GM18505 (cell line): ENCODE data around the gene CPNE4.

Experiments
- ATAC-seq: cut with Tn5 transposase; IDR thresholded peaks from one replicate; pipeline ENCODE4 v1.9.1; 2021; ENCODE audit not compliant: unreplicated experiment
- POLR2A ChIP-seq: IDR thresholded peaks from 4 replicates; pipeline ENCODE4 v1.6.1; 2011; ENCODE audit warnings: borderline replicate concordance; ENCODE audit not compliant: insufficient read depth, insufficient read length; ENCODE audit errors: extremely low read depth

Gene CPNE4

DNA sequence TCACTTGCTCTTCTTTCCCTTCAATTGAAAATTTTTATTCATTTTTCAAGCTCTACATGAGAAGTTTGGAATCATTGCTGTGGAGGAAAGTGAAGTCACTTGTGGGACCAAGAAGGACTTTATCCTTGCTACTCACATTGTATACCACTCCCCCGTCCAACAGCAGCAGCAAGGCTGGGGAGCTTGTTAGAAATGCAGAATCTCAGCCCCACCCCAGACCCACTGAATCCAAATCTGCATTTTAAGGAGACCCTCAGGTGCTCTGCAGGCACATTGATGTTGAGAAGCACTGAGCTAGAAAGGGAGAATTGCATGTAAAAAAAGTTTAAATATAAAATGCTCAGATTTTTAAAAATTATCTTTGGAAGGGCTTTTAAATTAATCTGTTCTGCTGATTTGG lies 329.7 kb downstream of the CPNE4 start:
- TF ChIP-seq POLR2A: no peak
- no peak for ATAC-seq

GRCh38 chr3:131704098-131704497 lies 330.7 kb downstream of the CPNE4 start:
- TF ChIP-seq POLR2A: no peak
- no peak for ATAC-seq

DNA sequence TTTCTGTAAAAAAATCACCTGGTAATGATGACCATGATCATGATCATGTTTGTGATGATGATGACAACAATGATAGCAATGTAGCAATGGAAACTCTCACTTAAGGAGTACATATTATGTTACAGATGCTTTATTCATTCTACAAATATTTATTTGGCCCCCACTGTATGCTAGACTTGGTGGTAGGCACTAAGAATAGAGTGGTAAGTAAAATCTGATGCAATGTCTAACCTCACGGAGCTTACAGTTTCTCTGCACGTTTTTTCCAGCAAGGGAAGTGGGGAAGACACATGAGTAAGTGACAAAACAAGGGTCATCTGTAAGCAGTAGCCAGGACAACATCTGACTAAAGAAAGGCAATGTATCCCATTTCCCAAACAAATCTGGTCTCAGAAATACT lies 332.7 kb downstream of the CPNE4 start:
- no peak for TF ChIP-seq POLR2A
- ATAC-seq: no peak

DNA sequence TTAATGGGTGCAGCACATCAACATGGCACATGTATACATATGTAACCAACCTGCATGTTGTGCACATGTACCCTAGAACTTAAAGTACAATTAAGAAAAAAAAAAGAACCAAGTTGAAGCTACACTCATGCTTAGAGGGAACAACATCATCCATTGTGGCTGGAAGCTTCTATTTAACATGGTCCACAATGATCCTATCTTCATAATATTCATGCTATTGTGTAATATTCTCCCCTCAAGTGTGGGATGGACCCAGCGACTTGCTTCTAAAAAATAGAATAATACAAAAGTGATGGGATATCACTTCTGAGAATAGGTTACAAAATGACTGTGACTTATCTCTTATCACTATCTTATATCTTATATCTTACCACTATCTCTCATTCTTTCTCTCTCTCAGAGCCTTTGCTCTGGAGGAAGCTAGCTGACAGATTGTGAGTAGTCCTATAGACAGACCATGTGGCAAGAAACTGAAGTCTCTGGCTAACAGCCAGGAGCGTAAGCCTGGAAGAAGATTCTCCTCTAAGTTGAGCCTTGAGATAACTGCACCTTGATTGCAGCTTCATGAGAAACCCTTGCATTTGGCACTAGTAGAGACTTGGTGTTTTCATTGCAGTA lies 333.6 kb downstream of the CPNE4 start:
- no peak for TF ChIP-seq POLR2A
- no peak for ATAC-seq

- no peak for TF ChIP-seq POLR2A
- ATAC-seq: no peak
These were observed 335.8 kb downstream of the CPNE4 start for GRCh38 chr3:131699001-131699400.

DNA sequence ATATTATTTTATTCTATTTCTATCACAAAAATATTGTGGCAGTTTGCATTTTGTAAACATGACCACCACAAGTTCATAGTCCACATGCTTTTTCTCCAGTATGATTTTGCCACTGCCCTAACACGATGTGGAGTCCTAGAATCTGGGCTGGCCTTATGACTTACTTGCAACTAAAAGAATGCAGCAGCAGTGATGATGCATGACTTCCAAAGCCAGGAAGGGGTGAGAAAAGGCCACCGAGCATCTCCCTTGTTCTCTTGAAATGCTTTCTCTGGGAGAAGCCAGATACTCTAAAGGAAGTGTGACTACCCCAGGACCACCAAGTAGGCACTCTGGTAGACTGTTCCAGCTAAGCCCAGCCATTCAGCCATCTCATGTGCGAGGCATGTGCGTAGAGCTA lies 340.4 kb downstream of the CPNE4 start:
- no peak for ATAC-seq
- no peak for TF ChIP-seq POLR2A

DNA sequence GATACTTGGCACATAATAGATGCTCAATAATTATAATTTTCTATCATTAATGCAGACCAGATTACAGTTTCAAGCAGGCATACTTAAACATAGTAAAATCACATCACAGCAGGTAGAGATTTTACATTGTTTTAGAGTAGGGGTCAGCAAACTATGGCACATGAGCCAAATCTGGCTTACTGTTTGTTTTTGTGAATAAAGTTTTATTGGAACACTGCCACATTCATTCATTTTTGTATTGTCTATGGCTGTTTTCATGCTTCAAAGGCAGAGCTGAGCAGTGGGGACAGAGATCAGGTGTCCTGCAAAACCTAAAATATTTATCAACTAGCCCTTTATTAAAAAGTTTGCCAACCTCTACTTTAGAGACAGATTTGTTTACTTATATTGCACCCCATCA lies 342.5 kb downstream of the CPNE4 start:
- no peak for ATAC-seq
- no peak for TF ChIP-seq POLR2A

DNA sequence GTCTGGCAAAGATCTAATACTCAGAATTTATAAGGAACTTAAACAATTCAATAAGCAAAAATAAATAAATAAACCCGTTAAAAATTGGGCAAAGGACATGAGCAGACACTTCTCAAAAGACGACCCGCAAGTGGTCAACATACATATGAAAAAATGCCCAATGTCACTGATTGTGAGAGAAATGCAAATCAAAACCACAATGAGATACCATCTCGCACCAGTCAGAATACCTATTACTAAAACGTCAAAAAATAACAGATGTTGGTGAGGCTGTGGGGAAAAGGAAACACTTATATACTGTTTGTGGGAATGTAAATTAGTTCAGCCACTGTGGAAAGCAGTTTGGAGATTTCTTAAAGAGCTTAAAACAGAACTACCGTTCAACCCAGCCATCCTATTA lies 344.0 kb downstream of the CPNE4 start:
- no peak for TF ChIP-seq POLR2A
- ATAC-seq: no peak

- TF ChIP-seq POLR2A: no peak
- no peak for ATAC-seq
These were observed 346.4 kb downstream of the CPNE4 start for GRCh38 chr3:131688370-131688769.

DNA sequence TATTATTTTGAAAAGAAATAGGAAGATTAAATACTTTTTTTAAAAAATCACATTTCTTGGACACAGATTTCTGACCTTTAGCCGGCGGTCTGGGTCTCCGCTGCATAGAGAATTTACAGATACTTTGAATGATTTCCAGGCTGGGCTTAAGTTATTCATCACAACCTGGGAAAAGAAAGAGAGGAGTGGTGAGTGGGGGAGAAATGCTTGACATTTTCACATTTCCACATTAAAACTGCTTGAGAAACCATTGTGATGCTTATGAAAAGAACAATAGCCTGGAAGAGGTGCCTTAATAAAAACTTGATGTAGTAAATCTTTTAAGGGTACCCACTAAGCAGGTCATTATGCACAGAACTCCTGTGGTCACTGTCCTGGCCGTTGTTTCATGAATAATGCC lies 365.2 kb downstream of the CPNE4 start:
- no peak for ATAC-seq
- TF ChIP-seq POLR2A: no peak

DNA sequence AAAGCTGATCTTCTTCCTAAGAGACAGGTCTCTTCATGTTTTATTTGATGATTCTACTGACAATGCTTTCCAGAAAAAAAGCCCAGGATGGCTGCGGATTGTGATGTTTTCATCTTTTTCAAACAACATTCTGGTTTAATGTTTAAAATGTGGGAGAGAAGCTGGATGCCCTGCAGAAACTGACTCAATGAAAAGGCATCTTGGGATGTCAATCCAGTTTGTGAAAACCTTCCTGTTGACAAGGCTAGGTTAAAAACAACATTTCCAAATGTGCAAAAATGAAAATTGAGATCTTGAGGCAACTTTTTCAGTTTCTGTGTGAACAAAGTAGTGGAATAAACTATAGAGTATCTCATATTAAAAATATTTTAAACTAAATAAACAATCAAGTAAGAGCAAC lies 376.0 kb downstream of the CPNE4 start:
- no peak for ATAC-seq
- TF ChIP-seq POLR2A: no peak

GRCh38 chr3:131658115-131658514 lies 376.7 kb downstream of the CPNE4 start:
- no peak for TF ChIP-seq POLR2A
- no peak for ATAC-seq

DNA sequence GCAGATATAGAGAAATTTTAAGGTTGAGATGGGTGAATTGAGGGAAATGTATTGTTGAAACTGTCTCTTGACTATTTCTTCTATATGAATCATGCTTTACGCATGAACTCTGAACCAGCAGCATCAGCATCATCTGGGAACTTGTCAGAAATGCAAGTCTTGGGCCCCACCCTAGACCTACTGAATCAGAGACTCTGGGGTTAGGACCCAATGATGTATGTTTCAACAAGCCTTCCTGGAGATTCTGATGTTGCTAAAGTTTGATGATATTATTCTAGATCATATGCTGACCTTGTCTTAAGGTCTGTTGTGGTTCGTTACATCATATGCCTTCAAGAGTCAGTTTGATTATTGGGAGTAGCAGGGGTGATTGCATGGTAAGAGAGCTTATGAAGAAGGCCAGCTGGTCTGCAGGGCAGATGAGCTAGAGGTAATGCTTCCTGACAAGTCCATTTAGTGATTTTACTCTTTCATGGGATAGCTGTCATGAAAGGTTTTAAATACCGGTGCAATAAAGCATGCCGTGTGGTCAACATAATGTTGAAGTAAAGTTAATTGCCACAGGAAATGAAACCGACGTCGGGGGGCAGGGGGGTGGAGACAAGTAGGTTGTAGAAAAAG lies 379.6 kb downstream of the CPNE4 start:
- no peak for ATAC-seq
- no peak for TF ChIP-seq POLR2A

DNA sequence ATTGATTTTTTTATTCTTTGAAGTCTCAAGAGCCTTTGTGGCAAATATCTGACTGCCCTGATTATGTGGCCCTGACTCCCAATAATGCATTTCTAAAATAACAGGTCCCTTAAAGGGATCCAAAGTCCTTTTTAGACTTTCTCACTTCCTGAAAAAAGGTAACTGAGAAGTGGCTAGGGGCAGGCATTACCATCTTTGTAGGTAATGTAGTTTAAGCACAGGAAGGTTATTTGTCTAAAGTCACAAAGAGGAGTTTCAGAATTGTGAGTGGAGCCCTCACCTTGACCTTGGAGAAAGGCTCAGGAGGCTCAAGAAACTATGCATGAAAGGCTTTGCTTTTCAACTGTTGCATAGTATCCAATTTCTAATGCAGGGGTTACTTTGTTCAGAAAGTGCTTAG lies 389.2 kb downstream of the CPNE4 start:
- no peak for TF ChIP-seq POLR2A
- ATAC-seq: peak; percentile 78

DNA sequence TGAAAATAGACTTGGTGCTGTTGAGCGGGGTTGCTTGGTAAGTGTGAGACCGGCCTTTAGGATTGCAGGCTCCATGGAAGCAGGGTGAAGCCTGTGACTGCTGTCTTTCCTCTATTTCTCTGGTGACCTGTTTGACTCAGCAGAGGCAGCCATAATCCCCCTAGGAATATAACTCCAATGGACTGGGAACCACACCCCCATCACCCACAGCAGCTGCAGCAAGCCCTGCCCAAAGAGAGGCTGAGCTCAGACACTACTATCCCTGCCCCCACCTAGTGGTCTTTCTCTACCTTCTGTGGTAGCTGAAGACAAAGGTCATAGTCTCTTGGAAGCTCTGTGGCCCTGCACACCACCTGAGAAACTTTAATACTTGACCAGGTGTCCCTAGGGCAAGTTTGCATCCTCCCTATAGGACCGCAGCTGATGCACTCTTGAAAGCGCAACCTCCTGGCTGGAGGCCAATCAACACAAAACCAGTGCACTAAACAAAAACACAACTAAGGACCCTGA lies 398.5 kb downstream of the CPNE4 start:
- no peak for TF ChIP-seq POLR2A
- ATAC-seq: no peak

DNA sequence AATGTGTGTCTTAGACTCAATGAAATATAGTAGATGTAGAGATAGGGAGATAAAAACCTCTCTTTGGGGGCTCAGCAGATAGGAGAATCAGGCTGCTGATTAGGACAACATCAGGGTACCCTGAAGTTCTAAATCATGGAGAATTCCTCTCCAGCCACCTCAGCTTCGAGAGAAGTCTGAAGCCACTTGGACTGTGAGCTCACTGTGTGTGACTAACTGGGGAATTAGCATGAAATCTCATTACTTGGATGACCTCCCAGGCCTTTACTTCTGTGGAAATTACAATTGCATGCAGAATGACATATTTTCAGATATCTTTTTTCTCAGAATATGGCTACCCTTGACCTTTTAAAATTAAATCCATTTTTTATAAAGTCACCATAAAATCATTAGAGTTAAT lies 404.0 kb downstream of the CPNE4 start:
- no peak for ATAC-seq
- TF ChIP-seq POLR2A: no peak

GRCh38 chr3:131630097-131630496 lies 404.7 kb downstream of the CPNE4 start:
- peak; percentile 100 for ATAC-seq
- TF ChIP-seq POLR2A: no peak
